Adrenal gland (tissue), 5 donors: ENCODE data around the gene GRID1.

Experiments used
- POLR2A ChIP-seq, 2 donors: fragments of 450-650 bp; IDR thresholded peaks; one replicate each; pipeline ENCODE4 v1.6.1; 2017; ENCODE audit warnings: antibody characterized with exemption in 2 of 2, mild to moderate bottlenecking in 2 of 2, moderate library complexity in 1 of 2
- TF ChIP-seq, protein P1 (sequence below), 6 experiments: fragments of 450-650 bp in 4 of 6; fragments of 200-600 bp in 2 of 6; sonication (generic) in 1 of 6; IDR thresholded peaks; 1 replicate in 5 of 6; 2 replicates in 1 of 6; pipeline versions ENCODE4 v1.5.1 to v1.8.0; 2016 to 2021; ENCODE audit warnings: antibody characterized with exemption in 6 of 6, mild to moderate bottlenecking in 2 of 6, moderate library complexity in 1 of 6
- donor health status: DM: no; HTN: no; CAD: no.

GRCh38 chr10:86209726-86210125 lies 156.9 kb downstream of the GRID1 start:
- TF ChIP-seq POLR2A (IDR thresholded peaks at IDR 0.05), result no peak
- TF ChIP-seq, protein P1, sequence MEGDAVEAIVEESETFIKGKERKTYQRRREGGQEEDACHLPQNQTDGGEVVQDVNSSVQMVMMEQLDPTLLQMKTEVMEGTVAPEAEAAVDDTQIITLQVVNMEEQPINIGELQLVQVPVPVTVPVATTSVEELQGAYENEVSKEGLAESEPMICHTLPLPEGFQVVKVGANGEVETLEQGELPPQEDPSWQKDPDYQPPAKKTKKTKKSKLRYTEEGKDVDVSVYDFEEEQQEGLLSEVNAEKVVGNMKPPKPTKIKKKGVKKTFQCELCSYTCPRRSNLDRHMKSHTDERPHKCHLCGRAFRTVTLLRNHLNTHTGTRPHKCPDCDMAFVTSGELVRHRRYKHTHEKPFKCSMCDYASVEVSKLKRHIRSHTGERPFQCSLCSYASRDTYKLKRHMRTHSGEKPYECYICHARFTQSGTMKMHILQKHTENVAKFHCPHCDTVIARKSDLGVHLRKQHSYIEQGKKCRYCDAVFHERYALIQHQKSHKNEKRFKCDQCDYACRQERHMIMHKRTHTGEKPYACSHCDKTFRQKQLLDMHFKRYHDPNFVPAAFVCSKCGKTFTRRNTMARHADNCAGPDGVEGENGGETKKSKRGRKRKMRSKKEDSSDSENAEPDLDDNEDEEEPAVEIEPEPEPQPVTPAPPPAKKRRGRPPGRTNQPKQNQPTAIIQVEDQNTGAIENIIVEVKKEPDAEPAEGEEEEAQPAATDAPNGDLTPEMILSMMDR (IDR thresholded peaks at IDR 0.05), result no peak
